H9 (cell line): ENCODE measurements around the gene PLCD3. TPM values are rescaled to one million over a fixed set of nuclear protein-coding genes. Genes with fewer than 3 reads are reported as not detected.

Experiments
- DNase-seq: peaks from one replicate; pipeline ENCODE4 v3.0.0-alpha.2; 2017
- H2AFZ ChIP-seq: one replicate; pipeline ENCODE4 v1.6.1; 2013; ENCODE audit warnings: mild to moderate bottlenecking, low read length, control low read depth, moderate library complexity
- H2AK5ac ChIP-seq: 2 replicates; pipeline ENCODE4 v1.6.1; 2013; ENCODE audit warnings: low read length, control low read depth, mixed read lengths; ENCODE audit not compliant: insufficient read length
- H2BK120ac ChIP-seq: one replicate; pipeline ENCODE4 v1.6.1; 2013; ENCODE audit warnings: low read depth, mild to moderate bottlenecking, low read length, control low read depth, inconsistent platforms; ENCODE audit not compliant: poor library complexity, severe bottlenecking
- H2BK12ac ChIP-seq: 2 replicates; pipeline ENCODE4 v1.6.1; 2013; ENCODE audit warnings: low read length, control low read depth, mixed read lengths, low read depth; ENCODE audit not compliant: insufficient read length
- H2BK15ac ChIP-seq: 2 replicates; pipeline ENCODE4 v1.6.1; 2013; ENCODE audit warnings: low read depth, low read length, control low read depth
- H2BK20ac ChIP-seq: one replicate; pipeline ENCODE4 v1.6.1; 2013; ENCODE audit warnings: low read depth, mild to moderate bottlenecking, low read length, control low read depth, inconsistent platforms; ENCODE audit not compliant: poor library complexity, severe bottlenecking
- H2BK5ac ChIP-seq: 2 replicates; pipeline ENCODE4 v1.6.1; 2013; ENCODE audit warnings: low read length, control low read depth, mixed read lengths; ENCODE audit not compliant: insufficient read length
- H3K14ac ChIP-seq: 2 replicates; pipeline ENCODE4 v1.6.1; 2013; ENCODE audit warnings: low read length, control low read depth; ENCODE audit not compliant: insufficient read depth
- H3K18ac ChIP-seq: 2 replicates; pipeline ENCODE4 v1.6.1; 2013; ENCODE audit warnings: low read depth, mild to moderate bottlenecking, mixed read lengths, low read length, control low read depth; ENCODE audit not compliant: insufficient read length
- H3K23ac ChIP-seq: 2 replicates; pipeline ENCODE4 v1.6.1; 2013; ENCODE audit warnings: low read length, control low read depth, mixed read lengths, low read depth; ENCODE audit not compliant: insufficient read length
- H3K23me2 ChIP-seq: 2 replicates; pipeline ENCODE4 v1.6.1; 2013; ENCODE audit warnings: low read depth, mild to moderate bottlenecking, mixed read lengths, low read length, control low read depth; ENCODE audit not compliant: insufficient read length, poor library complexity, severe bottlenecking
- H3K27ac ChIP-seq: 2 replicates; pipeline ENCODE4 v1.5.1; 2013; ENCODE audit warnings: low read length, control low read depth, mixed read lengths, low read depth; ENCODE audit not compliant: insufficient read length
- H3K27me3 ChIP-seq: 2 replicates; pipeline ENCODE4 v1.6.1; 2013; ENCODE audit warnings: low read length, control low read depth, inconsistent platforms; ENCODE audit not compliant: insufficient read depth
- H3K4ac ChIP-seq: 2 replicates; pipeline ENCODE4 v1.6.1; 2013; ENCODE audit warnings: low read depth, mild to moderate bottlenecking, control low read depth, inconsistent platforms, low read length, moderate library complexity
- H3K4me1 ChIP-seq: 2 replicates; pipeline ENCODE4 v1.6.1; 2013; ENCODE audit warnings: low read length, control low read depth, inconsistent platforms; ENCODE audit not compliant: insufficient read depth
- H3K4me2 ChIP-seq: 2 replicates; pipeline ENCODE4 v1.6.1; 2013; ENCODE audit warnings: low read length, control low read depth, mixed read lengths; ENCODE audit not compliant: insufficient read length, insufficient read depth
- H3K56ac ChIP-seq: 2 replicates; pipeline ENCODE4 v1.6.1; 2013; ENCODE audit warnings: low read depth, mild to moderate bottlenecking, mixed read lengths, low read length, control low read depth; ENCODE audit not compliant: insufficient read length
- H3K79me1 ChIP-seq: 2 replicates; pipeline ENCODE4 v1.6.1; 2013; ENCODE audit warnings: low read depth, mild to moderate bottlenecking, moderate library complexity, low read length, control low read depth, inconsistent platforms; ENCODE audit not compliant: insufficient read depth, poor library complexity, severe bottlenecking
- H3K79me2 ChIP-seq: 2 replicates; pipeline ENCODE4 v1.6.1; 2013; ENCODE audit warnings: low read length, control low read depth, inconsistent platforms; ENCODE audit not compliant: insufficient read depth
- H3K9ac ChIP-seq: 2 replicates; pipeline ENCODE4 v1.6.1; 2013; ENCODE audit warnings: low read length, control low read depth, mixed read lengths; ENCODE audit not compliant: insufficient read length; ENCODE audit errors: extremely low read depth
- H3K9me3 ChIP-seq: one replicate; pipeline ENCODE4 v1.6.1; 2013; ENCODE audit warnings: low read depth, low read length, inconsistent platforms; ENCODE audit not compliant: control insufficient read depth
- H3T11ph ChIP-seq: one replicate; pipeline ENCODE4 v1.6.1; 2013; ENCODE audit warnings: mild to moderate bottlenecking, low read length, control low read depth, inconsistent platforms
- H4K20me1 ChIP-seq: one replicate; pipeline ENCODE4 v1.6.1; 2013; ENCODE audit not compliant: control insufficient read depth, insufficient read length, insufficient read depth
- H4K5ac ChIP-seq: 2 replicates; pipeline ENCODE4 v1.6.1; 2013; ENCODE audit warnings: low read depth, mild to moderate bottlenecking, mixed read lengths, low read length, control low read depth; ENCODE audit not compliant: insufficient read length
- H4K8ac ChIP-seq: replicated peaks from 2 replicates; pipeline ENCODE4 v1.6.1; 2013; ENCODE audit warnings: low read length, control low read depth, mixed read lengths, low read depth; ENCODE audit not compliant: insufficient read length
- H4K91ac ChIP-seq: 2 replicates; pipeline ENCODE4 v1.6.1; 2013; ENCODE audit warnings: low read depth, mild to moderate bottlenecking, moderate library complexity, mixed read lengths, low read length, control low read depth; ENCODE audit not compliant: insufficient read length
- H3K27ac Mint-ChIP-seq, 3 experiments: 2 replicates in 2 of 3; 3 replicates in 1 of 3; pipeline ENCODE4 v1.8.0; 2020 to 2021; ENCODE audit warnings: mixed read lengths in 3 of 3, mild to moderate bottlenecking in 1 of 3, moderate library complexity in 1 of 3
- H3K27me3 Mint-ChIP-seq: 2 replicates; pipeline ENCODE4 v1.8.0; 2021; ENCODE audit warnings: low read depth, mild to moderate bottlenecking, moderate library complexity, mixed read lengths
- H3K36me3 Mint-ChIP-seq, 3 experiments: 2 replicates in 2 of 3; 3 replicates in 1 of 3; pipeline ENCODE4 v1.8.0; 2020 to 2021; ENCODE audit warnings: low read depth in 3 of 3, mixed read lengths in 3 of 3; ENCODE audit not compliant: insufficient read depth in 1 of 3
- H3K4me1 Mint-ChIP-seq, 2 experiments: 2 replicates each; pipeline ENCODE4 v1.8.0; 2020; ENCODE audit warnings: mixed read lengths in 2 of 2
- H3K4me3 Mint-ChIP-seq, 2 experiments: 2 replicates in 1 of 2; 3 replicates in 1 of 2; pipeline ENCODE4 v1.8.0; 2020 to 2021; ENCODE audit warnings: mild to moderate bottlenecking in 2 of 2, mixed read lengths in 2 of 2, moderate library complexity in 1 of 2
- H3K9me3 Mint-ChIP-seq, 2 experiments: 2 replicates in 1 of 2; 3 replicates in 1 of 2; pipeline ENCODE4 v1.8.0; 2020; ENCODE audit warnings: mild to moderate bottlenecking in 2 of 2, mixed read lengths in 2 of 2, moderate library complexity in 1 of 2
- CTCF ChIP-seq: fragments of 200-600 bp; sonication (generic); conservative IDR thresholded peaks from 3 replicates; pipeline ENCODE4 v1.8.0; 2021; ENCODE audit warnings: antibody characterized with exemption, mild to moderate bottlenecking
- WGBS: extraction: QIAGEN DNeasy Blood & Tissue Kit; methylation state at CpG from one replicate; pipeline ENCODE4 v1.1.7; 2013; ENCODE audit warnings: missing lambda C conversion rate, low lambda C conversion rate, mixed read lengths; ENCODE audit not compliant: insufficient read length; ENCODE audit errors: extremely low coverage; 5-methylcytosine and 5-hydroxymethylcytosine counted together
- total RNA-seq: library from RNA; stranded (reverse); gene quantifications from 2 replicates; pipeline ENCODE4 v1.2.1, GENCODE V29; 2021

Gene PLCD3
- total RNA-seq, 1 experiment from 2014 or later: 41.6 TPM

GRCh38 chr17:45172541-45173286, 40.4 kb upstream of the PLCD3 start:
- H3K9me3 Mint-ChIP-seq: no peaks in the 10 kb centered on the region
- no peak overlapping the region for H2BK15ac ChIP-seq
- DNase-seq: peak; percentile 75
- H2AK5ac ChIP-seq: no peak overlapping the region
- no peaks in the 10 kb centered on the region for H3K27me3 ChIP-seq
- H3K4me1 ChIP-seq: peaks cover 2% of the 10 kb centered on the region; the same call in 1 of the 2 replicates
- no peak overlapping the region for H3K4me2 ChIP-seq
- no peaks in the 10 kb centered on the region for H3K79me2 ChIP-seq
- peaks cover 2 to 20% (median 7%) of the 10 kb centered on the region in 3 experiments; a peak in 5 of 7 replicates for H3K36me3 Mint-ChIP-seq
- peak overlapping the region in 1 of 2 experiments; percentile 56; a peak in 2 of 5 replicates for H3K4me3 Mint-ChIP-seq
- H4K5ac ChIP-seq: no peak overlapping the region
- H2AFZ ChIP-seq: no peak overlapping the region
- H2BK120ac ChIP-seq: peak overlapping the region; percentile 39
- H3K23me2 ChIP-seq: no peaks in the 10 kb centered on the region
- peaks cover 30 to 43% of the 10 kb centered on the region in 2 experiments for H3K4me1 Mint-ChIP-seq
- no peak overlapping the region for H3T11ph ChIP-seq
- H3K79me1 ChIP-seq: no peaks in the 10 kb centered on the region
- H4K91ac ChIP-seq: peak overlapping the region; percentile 75
- peak overlapping the region; percentile 39 for H2BK12ac ChIP-seq
- H3K27ac ChIP-seq: no peak overlapping the region
- peak overlapping the region; percentile 69 for H3K14ac ChIP-seq
- WGBS: no CpG with 5 or more reads among the region's 10 CpGs
- no peak overlapping the region for H3K4ac ChIP-seq
- no peak overlapping the region for H3K23ac ChIP-seq
- H4K20me1 ChIP-seq: no peaks in the 10 kb centered on the region
- H3K18ac ChIP-seq: peak overlapping the region; percentile 84
- no peak overlapping the region for H3K56ac ChIP-seq
- no peak overlapping the region for H2BK20ac ChIP-seq
- H3K27me3 Mint-ChIP-seq: no peaks in the 10 kb centered on the region
- H4K8ac ChIP-seq: no peak overlapping the region
- no peak overlapping the region for H2BK5ac ChIP-seq
- no peak overlapping the region for H3K9ac ChIP-seq
- no peaks in the 10 kb centered on the region for H3K9me3 ChIP-seq
- TF ChIP-seq CTCF: peak; percentile 23; the same call in 2 of the 3 replicates
- peak overlapping the region; percentile 95 to 98 (median 97); a peak in 6 of 7 replicates for H3K27ac Mint-ChIP-seq
